SU-DHL-6 (cell line): Measurements from ENCODE around the gene VWA1.

Source experiments
- H2AFZ ChIP-seq: fragments of 200-600 bp; sonication (generic); 2 replicates; pipeline ENCODE4 v1.6.1; 2014; ENCODE audit warnings: low read depth, mild to moderate bottlenecking, moderate library complexity, mixed read lengths, antibody characterized with exemption, low read length; ENCODE audit not compliant: severe bottlenecking
- H3F3A ChIP-seq: fragments of 200-600 bp; shearing (Covaris generic); 2 replicates; pipeline ENCODE4 v1.6.0; 2016; ENCODE audit warnings: antibody characterized with exemption, mild to moderate bottlenecking; ENCODE audit not compliant: insufficient read depth
- H3K27ac ChIP-seq: fragments of 200-600 bp; sonication (generic); 2 replicates; pipeline ENCODE4 v1.5.1; 2016; ENCODE audit warnings: low read depth, mild to moderate bottlenecking, low read length, moderate library complexity, mixed read lengths
- H3K27me3 ChIP-seq: fragments of 200-600 bp; sonication (generic), shearing (Covaris generic); 2 replicates; pipeline ENCODE4 v1.6.0; 2014; ENCODE audit warnings: mild to moderate bottlenecking, low read length
- H3K36me3 ChIP-seq: fragments of 200-600 bp; sonication (generic); 2 replicates; pipeline ENCODE4 v1.6.1; 2014; ENCODE audit warnings: mild to moderate bottlenecking, low read length, mixed read lengths
- H3K4me2 ChIP-seq: fragments of 300-600, 200-600 bp; shearing (Covaris generic), sonication (generic); 2 replicates; pipeline ENCODE4 v1.6.0; 2014; ENCODE audit warnings: low read length, low read depth, mild to moderate bottlenecking; ENCODE audit not compliant: poor library complexity, severe bottlenecking
- H3K4me3 ChIP-seq: fragments of 200-600 bp; sonication (generic); 2 replicates; pipeline ENCODE4 v1.5.1; 2014; ENCODE audit warnings: antibody characterized with exemption, low read length, mild to moderate bottlenecking, mixed read lengths; ENCODE audit not compliant: insufficient read depth, poor library complexity, severe bottlenecking
- H3K79me2 ChIP-seq: fragments of 200-600 bp; sonication (generic); 2 replicates; pipeline ENCODE4 v1.6.1; 2014; ENCODE audit warnings: mild to moderate bottlenecking, low read length, moderate library complexity; ENCODE audit not compliant: insufficient read depth
- H3K9ac ChIP-seq: fragments of 200-600 bp; sonication (generic); 2 replicates; pipeline ENCODE4 v1.7.0; 2014; ENCODE audit warnings: mild to moderate bottlenecking, low read length
- H3K9me2 ChIP-seq: fragments of 200-600 bp; sonication (generic); replicated peaks from 2 replicates; pipeline ENCODE4 v1.6.1; 2014; ENCODE audit warnings: low read length; ENCODE audit not compliant: insufficient read depth
- H3K9me3 ChIP-seq: fragments of 200-600 bp; sonication (generic); 2 replicates; pipeline ENCODE4 v1.6.1; 2014; ENCODE audit warnings: low read length, mixed read lengths; ENCODE audit not compliant: insufficient read depth
- H4K20me1 ChIP-seq: fragments of 200-600 bp; sonication (generic); 2 replicates; pipeline ENCODE4 v1.6.1; 2014; ENCODE audit warnings: low read depth, mild to moderate bottlenecking, antibody characterized with exemption, low read length, moderate library complexity, mixed read lengths
- EZH2phosphoT487 ChIP-seq: fragments of 200-600 bp; sonication (generic), shearing (Covaris generic); conservative IDR thresholded peaks from 2 replicates; pipeline ENCODE4 v1.6.1; 2018; ENCODE audit warnings: mild to moderate bottlenecking, antibody characterized with exemption, low read length, moderate library complexity, mixed read lengths
- TF ChIP-seq, protein P1 (sequence below): fragments of 200-600 bp; sonication (generic); IDR thresholded peaks from one replicate; pipeline ENCODE4 v1.5.1; 2017; ENCODE audit warnings: antibody characterized with exemption, mild to moderate bottlenecking, low read length, moderate library complexity; ENCODE audit not compliant: insufficient read depth, poor library complexity, severe bottlenecking

Gene VWA1

DNA sequence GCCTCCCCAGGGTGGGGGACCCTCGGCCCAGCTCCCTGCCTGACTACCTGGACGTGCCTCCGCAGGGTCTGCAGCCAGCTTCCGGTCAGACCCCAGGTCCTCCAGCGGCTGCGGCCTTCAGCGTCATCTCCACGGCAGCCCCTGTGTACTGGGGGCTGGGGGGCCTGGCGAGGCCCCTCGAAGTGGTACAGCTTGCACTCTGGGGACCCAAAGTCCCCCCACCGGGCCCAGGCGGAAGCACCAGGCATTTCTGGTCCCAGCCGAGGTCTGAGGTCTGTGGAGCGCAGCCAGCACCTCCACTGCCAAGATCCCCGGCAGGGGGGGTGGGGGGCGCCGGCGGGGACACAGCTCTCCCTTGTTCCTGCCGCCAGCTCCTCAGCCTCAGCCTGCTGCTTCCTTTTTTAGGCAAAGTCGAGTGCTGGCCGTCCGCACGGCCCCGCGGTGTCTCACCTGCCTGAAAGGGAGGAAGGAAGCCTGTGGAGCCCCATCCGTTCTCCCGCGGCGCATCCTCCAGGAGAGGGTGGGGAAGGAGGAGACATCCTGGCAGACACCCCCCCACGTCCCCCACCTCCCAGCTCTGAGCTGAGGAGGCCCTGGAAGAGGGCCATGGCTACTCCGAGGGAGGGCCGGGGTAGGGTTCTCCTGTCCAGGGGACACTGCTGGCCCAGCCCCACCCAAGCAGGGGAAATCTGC, 1.2 kb upstream of the VWA1 start:
- no peaks in the 10 kb centered on the region for H3K79me2 ChIP-seq
- no peak overlapping the region for H3K27ac ChIP-seq
- H3K4me3 ChIP-seq, result no peak overlapping the region
- H3K9ac ChIP-seq, result no peak overlapping the region
- no peaks in the 10 kb centered on the region for H3K27me3 ChIP-seq
- TF ChIP-seq, protein P1, sequence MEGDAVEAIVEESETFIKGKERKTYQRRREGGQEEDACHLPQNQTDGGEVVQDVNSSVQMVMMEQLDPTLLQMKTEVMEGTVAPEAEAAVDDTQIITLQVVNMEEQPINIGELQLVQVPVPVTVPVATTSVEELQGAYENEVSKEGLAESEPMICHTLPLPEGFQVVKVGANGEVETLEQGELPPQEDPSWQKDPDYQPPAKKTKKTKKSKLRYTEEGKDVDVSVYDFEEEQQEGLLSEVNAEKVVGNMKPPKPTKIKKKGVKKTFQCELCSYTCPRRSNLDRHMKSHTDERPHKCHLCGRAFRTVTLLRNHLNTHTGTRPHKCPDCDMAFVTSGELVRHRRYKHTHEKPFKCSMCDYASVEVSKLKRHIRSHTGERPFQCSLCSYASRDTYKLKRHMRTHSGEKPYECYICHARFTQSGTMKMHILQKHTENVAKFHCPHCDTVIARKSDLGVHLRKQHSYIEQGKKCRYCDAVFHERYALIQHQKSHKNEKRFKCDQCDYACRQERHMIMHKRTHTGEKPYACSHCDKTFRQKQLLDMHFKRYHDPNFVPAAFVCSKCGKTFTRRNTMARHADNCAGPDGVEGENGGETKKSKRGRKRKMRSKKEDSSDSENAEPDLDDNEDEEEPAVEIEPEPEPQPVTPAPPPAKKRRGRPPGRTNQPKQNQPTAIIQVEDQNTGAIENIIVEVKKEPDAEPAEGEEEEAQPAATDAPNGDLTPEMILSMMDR, result no peak
- no peak for TF ChIP-seq EZH2phosphoT487
- no peak overlapping the region for H2AFZ ChIP-seq
- H3F3A ChIP-seq, result no peaks in the 10 kb centered on the region
- no peaks in the 10 kb centered on the region for H3K9me3 ChIP-seq
- H3K36me3 ChIP-seq, result no peaks in the 10 kb centered on the region
- no peaks in the 10 kb centered on the region for H3K9me2 ChIP-seq
- no peak overlapping the region for H3K4me2 ChIP-seq
- no peaks in the 10 kb centered on the region for H4K20me1 ChIP-seq

DNA sequence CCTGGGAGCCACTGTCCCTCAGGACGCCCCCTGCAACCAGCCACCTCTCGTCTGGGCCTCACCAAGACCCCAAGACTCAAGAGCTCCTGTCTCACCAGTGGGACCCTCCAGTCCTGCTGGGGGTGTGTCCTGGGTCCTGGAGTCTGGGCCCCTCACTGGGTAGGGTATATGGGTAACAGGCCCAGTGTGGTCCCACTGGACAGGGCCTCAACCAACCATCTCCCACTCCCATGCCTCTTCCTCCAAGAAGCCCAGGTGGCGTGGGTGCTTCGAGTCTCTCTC, 725 bp upstream of the VWA1 start:
- Histone ChIP-seq H3K4me3 (no peak overlapping the region), H3K27me3 (no peaks in the 10 kb centered on the region), H3F3A (no peaks in the 10 kb centered on the region), H3K36me3 (no peaks in the 10 kb centered on the region), H2AFZ (no peak overlapping the region), H3K79me2 (no peaks in the 10 kb centered on the region), H3K9ac (no peak overlapping the region), H3K4me2 (no peak overlapping the region), H3K27ac (no peak overlapping the region), H4K20me1 (no peaks in the 10 kb centered on the region), H3K9me2 (no peaks in the 10 kb centered on the region), H3K9me3 (no peaks in the 10 kb centered on the region)
- TF ChIP-seq EZH2phosphoT487, result no peak
- TF ChIP-seq, protein P1, result no peak

DNA sequence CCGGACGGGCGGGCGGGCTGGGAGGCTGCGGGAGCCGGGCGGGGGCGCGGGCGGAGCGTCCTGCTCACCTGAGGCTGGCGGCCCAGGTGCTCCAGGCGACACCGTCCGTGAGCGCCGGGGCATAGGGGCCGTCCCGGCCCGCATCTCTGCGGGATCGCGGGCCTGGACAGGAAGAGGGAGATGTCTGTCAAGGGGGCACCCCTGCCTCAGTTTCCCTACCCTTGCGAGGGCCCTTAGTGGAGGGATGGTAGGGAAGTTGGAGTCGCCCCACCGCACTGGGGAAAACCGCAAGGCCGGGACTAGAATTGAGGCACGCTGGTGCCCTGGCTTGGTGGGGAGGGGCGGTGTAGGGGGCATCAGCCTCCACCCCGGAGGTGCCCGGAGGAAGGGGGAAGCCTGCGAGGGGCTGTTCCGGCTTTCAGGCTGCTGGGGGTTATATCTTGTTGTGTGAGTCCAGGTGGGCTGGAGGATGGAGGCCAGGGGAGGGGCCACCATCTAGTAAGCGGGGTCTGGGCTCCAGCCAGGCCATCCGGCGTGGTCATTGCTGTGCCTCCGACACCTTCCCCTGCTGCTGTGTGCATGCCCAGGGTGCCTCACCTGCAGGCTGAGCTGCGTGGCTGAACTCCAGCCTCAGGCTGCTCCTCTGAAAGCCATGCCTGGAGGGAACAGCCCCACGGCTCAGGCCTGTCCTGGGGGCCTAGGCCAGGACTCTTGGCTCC, 580 bp downstream of the VWA1 start:
- no peaks in the 10 kb centered on the region for H3F3A ChIP-seq
- H3K79me2 ChIP-seq, result no peaks in the 10 kb centered on the region
- no peak overlapping the region for H3K27ac ChIP-seq
- no peaks in the 10 kb centered on the region for H3K36me3 ChIP-seq
- H3K4me2 ChIP-seq, result no peak overlapping the region
- H3K27me3 ChIP-seq, result no peaks in the 10 kb centered on the region
- H3K9me2 ChIP-seq, result no peaks in the 10 kb centered on the region
- H4K20me1 ChIP-seq, result no peaks in the 10 kb centered on the region
- H3K9ac ChIP-seq, result no peak overlapping the region
- no peaks in the 10 kb centered on the region for H3K9me3 ChIP-seq
- no peak for TF ChIP-seq EZH2phosphoT487
- TF ChIP-seq, protein P1, result no peak
- no peak overlapping the region for H2AFZ ChIP-seq
- H3K4me3 ChIP-seq, result no peak overlapping the region
